B cell (primary cell): Measurements from ENCODE around the gene PITPNM1. TPM values are rescaled to one million over a fixed set of nuclear protein-coding genes. Genes with fewer than 3 reads are reported as not detected.
A peak's percentile ranks its signal among the peaks of the same experiment; 100 is the strongest.

ENCODE experiments used
- ATAC-seq: fragments of 200-7000 bp; cut with Tn5 transposase; one replicate; pipeline ENCODE4 v1.10.0; 2021; ENCODE audit warnings: low read depth, mild to moderate bottlenecking, moderate number of reproducible peaks, moderate library complexity
- CTCF ChIA-PET: fragments of 350-600 bp; sonication (Branson Sonifier 250); formaldehyde crosslinking; loops from one replicate; lab custom pipeline; 2021; ENCODE audit warnings: antibody characterized with exemption, inconsistent platforms; lab: Charles Lee
- POLR2A ChIA-PET: fragments of 350-600 bp; sonication (Branson Sonifier 250); formaldehyde crosslinking; loops from one replicate; lab custom pipeline; 2021; ENCODE audit warnings: antibody characterized with exemption; lab: Charles Lee
- DNase-seq: peaks from one replicate; pipeline ENCODE4 v3.0.0; 2013
- H2AFZ ChIP-seq: 2 replicates; pipeline ENCODE4 v1.6.1; 2012; ENCODE audit warnings: mild to moderate bottlenecking, low read depth, low read length; ENCODE audit not compliant: insufficient read depth, poor library complexity, severe bottlenecking
- H3K27ac ChIP-seq, 2 donors: 1 replicate in 1 of 2; 2 replicates in 1 of 2; pipeline ENCODE4 v1.5.1; 2012 to 2013; ENCODE audit warnings: low read length in 2 of 2, mild to moderate bottlenecking in 2 of 2, moderate library complexity in 1 of 2
- H3K27me3 ChIP-seq, 4 experiments: fragments of 200-600 bp in 1 of 4; sonication (generic) in 1 of 4; replicated peaks in 1 of 4; 1 replicate in 2 of 4; 2 replicates in 2 of 4; pipeline versions ENCODE4 v1.6.1 to v1.7.0; 2013 to 2016; ENCODE audit warnings: low read length in 3 of 4, mild to moderate bottlenecking in 2 of 4, mixed read lengths in 1 of 4, moderate library complexity in 1 of 4; ENCODE audit not compliant: insufficient read depth in 4 of 4, control insufficient read depth in 3 of 4; ENCODE audit errors: control extremely low read depth in 1 of 4
- H3K36me3 ChIP-seq, 2 experiments: replicated peaks in 1 of 2; 1 replicate in 1 of 2; 2 replicates in 1 of 2; pipeline versions ENCODE4 v1.6.1 to v1.7.1; 2013; ENCODE audit warnings: low read length in 1 of 2; ENCODE audit not compliant: insufficient read depth in 2 of 2, control insufficient read depth in 1 of 2; ENCODE audit errors: control extremely low read depth in 1 of 2, extremely low read depth in 1 of 2
- H3K4me1 ChIP-seq, 2 donors: fragments of 200-600 bp in 1 of 2; sonication (generic) in 1 of 2; 1 replicate in 1 of 2; 2 replicates in 1 of 2; pipeline versions ENCODE4 v1.5.1 to v1.6.1; 2013 to 2017; ENCODE audit warnings: low read length in 2 of 2; ENCODE audit not compliant: control insufficient read depth in 2 of 2, insufficient read depth in 2 of 2
- H3K4me2 ChIP-seq: replicated peaks from 2 replicates; pipeline ENCODE3; 2012; ENCODE audit warnings: mild to moderate bottlenecking, low read depth, low read length; ENCODE audit not compliant: poor library complexity, severe bottlenecking
- H3K4me3 ChIP-seq, 5 experiments: fragments of 200-600 bp in 1 of 5; sonication (generic) in 1 of 5; 1 replicate in 3 of 5; 2 replicates in 2 of 5; pipeline versions ENCODE4 v1.5.1 to v1.7.0; 2011 to 2016; ENCODE audit warnings: low read length in 4 of 5, mild to moderate bottlenecking in 4 of 5, low read depth in 2 of 5, control low read depth in 1 of 5, moderate library complexity in 1 of 5; ENCODE audit not compliant: insufficient read depth in 1 of 5; ENCODE audit errors: control extremely low read depth in 1 of 5, extremely low read depth in 1 of 5
- H3K79me2 ChIP-seq: fragments of 200-600 bp; sonication (generic); one replicate; pipeline ENCODE4 v1.6.0; 2016; ENCODE audit warnings: low read length; ENCODE audit not compliant: control insufficient read depth, insufficient read depth
- H3K9ac ChIP-seq: fragments of 200-600 bp; sonication (generic); 2 replicates; pipeline ENCODE4 v1.6.1; 2017; ENCODE audit warnings: mild to moderate bottlenecking, low read length, moderate library complexity
- H3K9me3 ChIP-seq, 3 donors: one replicate each; pipeline versions ENCODE4 v1.6.1 to v1.7.1; 2013; ENCODE audit warnings: low read length in 2 of 3; ENCODE audit not compliant: control insufficient read depth in 2 of 3, insufficient read depth in 1 of 3; ENCODE audit errors: control extremely low read depth in 1 of 3
- H4K20me1 ChIP-seq: 2 replicates; pipeline ENCODE4 v1.6.0; 2012; ENCODE audit warnings: mild to moderate bottlenecking, low read length; ENCODE audit not compliant: insufficient read depth, control insufficient read depth, poor library complexity, severe bottlenecking
- H3K27ac Mint-ChIP-seq: one replicate; pipeline ENCODE4 v1.8.0; 2021; ENCODE audit warnings: mixed read lengths
- H3K27me3 Mint-ChIP-seq: one replicate; pipeline ENCODE4 v1.8.0; 2021; ENCODE audit warnings: mixed read lengths
- H3K4me1 Mint-ChIP-seq: one replicate; pipeline ENCODE4 v1.8.0; 2021; ENCODE audit warnings: mixed read lengths
- H3K4me3 Mint-ChIP-seq: one replicate; pipeline ENCODE4 v1.8.0; 2021; ENCODE audit warnings: mixed read lengths
- H3K9me3 Mint-ChIP-seq: one replicate; pipeline ENCODE4 v1.8.0; 2022; ENCODE audit warnings: mixed read lengths; ENCODE audit not compliant: insufficient read depth
- CTCF ChIP-seq: fragments of 200-600 bp; IDR thresholded peaks from one replicate; pipeline ENCODE4 v1.8.0; 2022; ENCODE audit warnings: antibody characterized with exemption, mild to moderate bottlenecking
- EZH2 ChIP-seq: IDR thresholded peaks from 2 replicates; pipeline ENCODE4 v1.6.1; 2012; ENCODE audit warnings: borderline replicate concordance, low read depth, mild to moderate bottlenecking, moderate library complexity, low read length; ENCODE audit not compliant: insufficient read depth, poor library complexity, severe bottlenecking
- WGBS: methylation state at CpG from one replicate; pipeline ENCODE4 v1.1.5; 2013; ENCODE audit warnings: missing lambda C conversion rate; ENCODE audit not compliant: insufficient coverage; 5-methylcytosine and 5-hydroxymethylcytosine counted together
- intact Hi-C: fragments of 100-400 bp; cut with micrococcal nuclease; formaldehyde crosslinking; loops from one replicate; pipeline ENCODE4 v1.10.0; 2022
- polyA plus RNA-seq: library from polyadenylated mRNA; depleted of rRNA; stranded (reverse); fragments of >200 nt; gene quantifications from 2 replicates; pipeline ENCODE4 v1.2.3, GENCODE V29; 2012
- total RNA-seq, 2 donors: library from RNA; stranded (reverse); fragments of 120-200 nt in 1 of 2; gene quantifications; 1 replicate in 1 of 2; 2 replicates in 1 of 2; pipeline versions ENCODE4 v1.2.3 to v1.2.4, GENCODE V29; 2013 to 2022

The PITPNM1 gene
- total and polyA plus RNA-seq, 2 donors (not counting 1 experiment from before 2014, with no cell fraction given), result 152 to 166 TPM

- Histone ChIP-seq H3K36me3 (peaks cover 2 to 9% of the 10 kb centered on the region in 2 experiments), H3K9ac (no peak overlapping the region), H3K9me3 (peaks cover 0 to 9% (median 0%) of the 10 kb centered on the region in 3 donors), H3K27me3 (no peaks in the 10 kb centered on the region), H3K4me2 (peak overlapping the region; percentile 98), H2AFZ (no peak overlapping the region), H3K4me3 (peak overlapping the region in 1 of 5 experiments; percentile 88), H4K20me1 (peaks cover 10% of the 10 kb centered on the region), H3K27ac (peak overlapping the region in 1 of 2 donors; percentile 87), H3K4me1 (peaks cover 40 to 73% of the 10 kb centered on the region in 2 donors), H3K79me2 (peaks cover 57% of the 10 kb centered on the region)
- H3K27ac Mint-ChIP-seq, result peak overlapping the region; percentile 95
- CTCF ChIA-PET, result interaction anchor here (0.8 to 6.7 kb wide), 7 partner anchors 19 to 64 kb away, joined by 3 to 64 read pairs (median 4); partner anchors contain the start of genes PITPNM1, PPP1CA, PTPRCAP and TBC1D10C
- TF ChIP-seq EZH2, result no peak
- no peak for TF ChIP-seq CTCF
- H3K4me1 Mint-ChIP-seq, result peaks cover 62% of the 10 kb centered on the region
- intact Hi-C loops, result no loop called here
- peak overlapping the region; percentile 95 for H3K4me3 Mint-ChIP-seq
- H3K9me3 Mint-ChIP-seq, result no peaks in the 10 kb centered on the region
- ATAC-seq (no peak), DNase-seq (no peak)
- 94% methylated on average over 10 of the region's 11 CpGs for WGBS
- no peaks in the 10 kb centered on the region for H3K27me3 Mint-ChIP-seq
- POLR2A ChIA-PET, result interaction anchor here (0.5 to 10.4 kb wide), 15 partner anchors 8 to 657 kb away, joined by 3 to 215 read pairs (median 11); partner anchors contain the start of genes AIP, CORO1B, POLD4 and PPP1CA
These were observed 38.0 kb downstream of the PITPNM1 start for GRCh38 chr11:67466962-67467771.

- H3K36me3 ChIP-seq, result peaks cover 2 to 9% of the 10 kb centered on the region in 2 experiments
- Mint-ChIP-seq H3K27me3 (no peaks in the 10 kb centered on the region), H3K4me1 (peaks cover 61% of the 10 kb centered on the region), H3K4me3 (peak overlapping the region; percentile 44), H3K27ac (peak overlapping the region; percentile 72), H3K9me3 (no peaks in the 10 kb centered on the region)
- intact Hi-C loops, result no loop called here
- no peak overlapping the region for H2AFZ ChIP-seq
- peaks cover 57% of the 10 kb centered on the region for H3K79me2 ChIP-seq
- POLR2A ChIA-PET, result interaction anchor here (0.7 to 10.4 kb wide), 13 partner anchors 17 to 74 kb away, joined by 3 to 215 read pairs (median 11); partner anchors contain the start of genes AIP, CORO1B, PPP1CA and PTPRCAP
- H3K9ac ChIP-seq, result no peak overlapping the region
- H3K27ac ChIP-seq, result peak overlapping the region in 1 of 2 donors; percentile 59
- DNase-seq (no peak), ATAC-seq (no peak)
- CTCF ChIA-PET, result interaction anchor here (0.9 to 6.7 kb wide), 4 partner anchors 29 to 83 kb away, joined by 3 to 64 read pairs (median 6); partner anchors contain the start of genes PPP1CA, PTPRCAP and TBC1D10C
- 93% methylated on average over 3 of the region's 5 CpGs for WGBS
- H3K27me3 ChIP-seq, result no peaks in the 10 kb centered on the region
- peak overlapping the region; percentile 98 for H3K4me2 ChIP-seq
- peaks cover 0 to 9% (median 0%) of the 10 kb centered on the region in 3 donors for H3K9me3 ChIP-seq
- peaks cover 10% of the 10 kb centered on the region for H4K20me1 ChIP-seq
- peaks cover 47 to 81% of the 10 kb centered on the region in 2 donors for H3K4me1 ChIP-seq
- no peak overlapping the region for H3K4me3 ChIP-seq
- TF ChIP-seq EZH2 (no peak), CTCF (no peak)
These were observed 38.8 kb downstream of the PITPNM1 start for GRCh38 chr11:67466367-67466766.
